ENCODE measurements around the gene XPC. TPM values are rescaled to one million over a fixed set of nuclear protein-coding genes. Genes with fewer than 3 reads are reported as not detected.

The XPC gene
- total and polyA plus RNA-seq, 2 donors from 2014 or later, result 15.9 to 44.4 TPM

GRCh38 chr3:14181253-14181652, 2.9 kb upstream of the XPC start:
- H3K36me3 ChIP-seq (ENCODE audit: control insufficient read depth in 2 of 3, insufficient read depth in 3 of 3, low read length in 3 of 3), result peaks cover 3 to 31% (median 5%) of the 10 kb centered on the region in 3 donors
- no peaks in the 10 kb centered on the region for H3K27me3 ChIP-seq (ENCODE audit: control insufficient read depth, insufficient read depth, low read length)
- no peaks in the 10 kb centered on the region for H3K9me3 ChIP-seq (ENCODE audit: control insufficient read depth in 2 of 3, insufficient read depth in 1 of 3, low read length in 3 of 3)
- DNase-seq (no peak), FAIRE-seq (no peak)
- no peak overlapping the region for H3K4me3 ChIP-seq (ENCODE audit: low read length in 3 of 3)
- no peak overlapping the region for H3K9ac ChIP-seq (ENCODE audit: low read length in 3 of 3)
- no peak for TF ChIP-seq CTCF (IDR thresholded peaks at IDR 0.05; ENCODE audit: borderline replicate concordance, extremely low read depth, insufficient read depth)
- H3K4me1 ChIP-seq (ENCODE audit: control insufficient read depth in 2 of 3, insufficient read depth in 2 of 3, low read depth in 1 of 3, low read length in 3 of 3), result peaks cover 4 to 17% (median 5%) of the 10 kb centered on the region in 3 donors
- no peak overlapping the region for H3K27ac ChIP-seq (ENCODE audit: low read depth in 2 of 2, low read length in 2 of 2)
- intact Hi-C loops (cut with DNase I), result no loop called here

GRCh38 chr3:14179795-14180194, 1.4 kb upstream of the XPC start:
- peaks cover 4 to 17% (median 8%) of the 10 kb centered on the region in 3 donors for H3K4me1 ChIP-seq (ENCODE audit: control insufficient read depth in 2 of 3, insufficient read depth in 2 of 3, low read depth in 1 of 3, low read length in 3 of 3)
- H3K27ac ChIP-seq (ENCODE audit: low read depth in 2 of 2, low read length in 2 of 2), result no peak overlapping the region
- no peak for TF ChIP-seq CTCF (IDR thresholded peaks at IDR 0.05; ENCODE audit: borderline replicate concordance, extremely low read depth, insufficient read depth)
- FAIRE-seq (no peak), DNase-seq (no peak)
- H3K36me3 ChIP-seq (ENCODE audit: control insufficient read depth in 2 of 3, insufficient read depth in 3 of 3, low read length in 3 of 3), result peaks cover 2 to 21% (median 5%) of the 10 kb centered on the region in 3 donors
- H3K27me3 ChIP-seq (ENCODE audit: control insufficient read depth, insufficient read depth, low read length), result no peaks in the 10 kb centered on the region
- H3K9ac ChIP-seq (ENCODE audit: low read length in 3 of 3), result peak overlapping the region in 1 of 3 donors; percentile 97
- H3K4me3 ChIP-seq (ENCODE audit: low read length in 3 of 3), result peak overlapping the region in 2 of 3 donors; percentile 99
- intact Hi-C loops (cut with DNase I), result no loop called here
- no peaks in the 10 kb centered on the region for H3K9me3 ChIP-seq (ENCODE audit: control insufficient read depth in 2 of 3, insufficient read depth in 1 of 3, low read length in 3 of 3)

- H3K9me3 ChIP-seq (ENCODE audit: control insufficient read depth in 2 of 3, insufficient read depth in 1 of 3, low read length in 3 of 3), result no peaks in the 10 kb centered on the region
- intact Hi-C loops (cut with DNase I), result no loop called here
- H3K27ac ChIP-seq (ENCODE audit: low read depth in 2 of 2, low read length in 2 of 2), result peak overlapping the region; percentile 60 to 93
- H3K4me1 ChIP-seq (ENCODE audit: control insufficient read depth in 2 of 3, insufficient read depth in 2 of 3, low read depth in 1 of 3, low read length in 3 of 3), result peaks cover 4 to 17% (median 9%) of the 10 kb centered on the region in 3 donors
- H3K9ac ChIP-seq (ENCODE audit: low read length in 3 of 3), result peak overlapping the region; percentile 86 to 97 (median 96)
- DNase-seq (no peak), FAIRE-seq (no peak)
- peaks cover 2 to 20% (median 5%) of the 10 kb centered on the region in 3 donors for H3K36me3 ChIP-seq (ENCODE audit: control insufficient read depth in 2 of 3, insufficient read depth in 3 of 3, low read length in 3 of 3)
- TF ChIP-seq CTCF (IDR thresholded peaks at IDR 0.05; ENCODE audit: borderline replicate concordance, extremely low read depth, insufficient read depth), result no peak
- H3K4me3 ChIP-seq (ENCODE audit: low read length in 3 of 3), result peak overlapping the region; percentile 98 to 99 (median 99)
- no peaks in the 10 kb centered on the region for H3K27me3 ChIP-seq (ENCODE audit: control insufficient read depth, insufficient read depth, low read length)
Observed at GRCh38 chr3:14179114-14179465, 689 bp upstream of the XPC start.
